ENCODE measurements around the gene TDRD15. TPM values are rescaled to one million over a fixed set of nuclear protein-coding genes. Genes with fewer than 3 reads are reported as not detected.

The TDRD15 gene
- total RNA-seq, 1 experiment from 2014 or later = not detected

GRCh38 chr2:21162615-21162878 is 38.8 kb downstream of the TDRD15 start:
- Histone ChIP-seq H2BK5ac (ENCODE audit: insufficient read length, low read length) (no peak overlapping the region), H2AK5ac (ENCODE audit: insufficient read length, low read length) (no peak overlapping the region), H2BK12ac (ENCODE audit: insufficient read length, low read depth, low read length) (no peak overlapping the region), H3K4me2 (ENCODE audit: insufficient read depth, insufficient read length, low read length) (no peak overlapping the region), H3K27ac (ENCODE audit: insufficient read length, low read depth, low read length) (no peak overlapping the region), H3K79me1 (ENCODE audit: insufficient read depth, low read depth, low read length, poor library complexity, severe bottlenecking) (no peaks in the 10 kb centered on the region), H4K8ac (replicated peaks; ENCODE audit: insufficient read length, low read depth, low read length) (no peak overlapping the region), H3T11ph (ENCODE audit: low read length) (no peak overlapping the region), H3K56ac (ENCODE audit: insufficient read length, low read depth, low read length) (no peak overlapping the region), H3K79me2 (ENCODE audit: insufficient read depth, low read length) (no peaks in the 10 kb centered on the region), H2BK15ac (ENCODE audit: low read depth, low read length) (no peak overlapping the region), H3K9ac (ENCODE audit: extremely low read depth, insufficient read length, low read length) (no peak overlapping the region), H3K4me1 (ENCODE audit: insufficient read depth, low read length) (no peaks in the 10 kb centered on the region), H3K23me2 (ENCODE audit: insufficient read length, low read depth, low read length, poor library complexity, severe bottlenecking) (no peaks in the 10 kb centered on the region), H3K14ac (ENCODE audit: insufficient read depth, low read length) (no peak overlapping the region; the same call in 1 of the 2 replicates), H4K20me1 (ENCODE audit: control insufficient read depth, insufficient read depth, insufficient read length) (no peaks in the 10 kb centered on the region), H3K18ac (ENCODE audit: insufficient read length, low read depth, low read length) (no peak overlapping the region), H4K91ac (ENCODE audit: insufficient read length, low read depth, low read length) (no peak overlapping the region), H2BK20ac (ENCODE audit: low read depth, low read length, poor library complexity, severe bottlenecking) (no peak overlapping the region), H3K9me3 (ENCODE audit: control insufficient read depth, low read depth, low read length) (no peaks in the 10 kb centered on the region), H3K23ac (ENCODE audit: insufficient read length, low read depth, low read length) (no peak overlapping the region), H4K5ac (ENCODE audit: insufficient read length, low read depth, low read length) (no peak overlapping the region), H3K4ac (ENCODE audit: low read depth, low read length) (no peak overlapping the region), H2BK120ac (ENCODE audit: low read depth, low read length, poor library complexity, severe bottlenecking) (no peak overlapping the region), H3K27me3 (ENCODE audit: insufficient read depth, low read length) (no peaks in the 10 kb centered on the region), H2AFZ (ENCODE audit: low read length) (no peak overlapping the region)
- DNase-seq = no peak
- H3K27me3 Mint-ChIP-seq (ENCODE audit: low read depth) = no peaks in the 10 kb centered on the region
- no peaks in the 10 kb centered on the region for H3K4me1 Mint-ChIP-seq
- no peaks in the 10 kb centered on the region; a peak in 2 of 7 replicates for H3K36me3 Mint-ChIP-seq (ENCODE audit: insufficient read depth in 1 of 3, low read depth in 3 of 3)
- H3K4me3 Mint-ChIP-seq = no peak overlapping the region
- H3K27ac Mint-ChIP-seq = no peak overlapping the region
- no CpG with 5 or more reads among the region's 5 CpGs for WGBS (ENCODE audit: extremely low coverage, insufficient read length, low lambda C conversion rate)
- TF ChIP-seq, protein P1, sequence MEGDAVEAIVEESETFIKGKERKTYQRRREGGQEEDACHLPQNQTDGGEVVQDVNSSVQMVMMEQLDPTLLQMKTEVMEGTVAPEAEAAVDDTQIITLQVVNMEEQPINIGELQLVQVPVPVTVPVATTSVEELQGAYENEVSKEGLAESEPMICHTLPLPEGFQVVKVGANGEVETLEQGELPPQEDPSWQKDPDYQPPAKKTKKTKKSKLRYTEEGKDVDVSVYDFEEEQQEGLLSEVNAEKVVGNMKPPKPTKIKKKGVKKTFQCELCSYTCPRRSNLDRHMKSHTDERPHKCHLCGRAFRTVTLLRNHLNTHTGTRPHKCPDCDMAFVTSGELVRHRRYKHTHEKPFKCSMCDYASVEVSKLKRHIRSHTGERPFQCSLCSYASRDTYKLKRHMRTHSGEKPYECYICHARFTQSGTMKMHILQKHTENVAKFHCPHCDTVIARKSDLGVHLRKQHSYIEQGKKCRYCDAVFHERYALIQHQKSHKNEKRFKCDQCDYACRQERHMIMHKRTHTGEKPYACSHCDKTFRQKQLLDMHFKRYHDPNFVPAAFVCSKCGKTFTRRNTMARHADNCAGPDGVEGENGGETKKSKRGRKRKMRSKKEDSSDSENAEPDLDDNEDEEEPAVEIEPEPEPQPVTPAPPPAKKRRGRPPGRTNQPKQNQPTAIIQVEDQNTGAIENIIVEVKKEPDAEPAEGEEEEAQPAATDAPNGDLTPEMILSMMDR (conservative IDR thresholded peaks at IDR 0.05) = no peak
- H3K9me3 Mint-ChIP-seq = no peaks in the 10 kb centered on the region; a peak in 1 of 5 replicates
